PC-9 (cell line): ENCODE measurements around the gene ITM2C. TPM values are rescaled to one million over a fixed set of nuclear protein-coding genes. Genes with fewer than 3 reads are reported as not detected.

Experiments
- BruUV-seq: library from RNA; stranded (reverse); fragments of 400-500 nt; replicated peaks from 2 replicates; lab custom pipeline; 2021; lab: Mats Ljungman, UMichigan
- CTCF ChIA-PET: fragments of 300-600 bp; sonication (Branson Sonifier 250); formaldehyde crosslinking; loops from one replicate; lab custom pipeline; 2022; ENCODE audit warnings: antibody characterized with exemption; lab: Charles Lee
- POLR2A ChIA-PET: fragments of 300-600 bp; sonication (Branson Sonifier 250); formaldehyde crosslinking; loops from one replicate; lab custom pipeline; 2022; ENCODE audit warnings: antibody characterized with exemption; ENCODE audit not compliant: unreplicated experiment; lab: Charles Lee
- DNase-seq, 2 experiments: peaks; one replicate each; pipeline versions ENCODE4 v3.0.0 to v3.0.0-alpha.2; 2015 to 2022; ENCODE audit warnings: mixed read lengths in 1 of 2
- H2AFZ ChIP-seq: fragments of 200-600 bp; sonication (generic); 2 replicates; pipeline ENCODE4 v1.8.1; 2017; ENCODE audit warnings: antibody characterized with exemption
- H3F3A ChIP-seq: fragments of 200-600 bp; sonication (generic); 2 replicates; pipeline ENCODE4 v1.8.1; 2017; ENCODE audit warnings: antibody characterized with exemption, mild to moderate bottlenecking, low read depth; ENCODE audit not compliant: insufficient read depth
- H3K27ac ChIP-seq: fragments of 200-600 bp; sonication (generic); 2 replicates; pipeline ENCODE4 v1.6.1; 2016; ENCODE audit warnings: mixed run types
- H3K27me3 ChIP-seq: fragments of 200-600 bp; sonication (generic); 2 replicates; pipeline ENCODE4 v1.6.1; 2016; ENCODE audit warnings: low read depth, mixed run types; ENCODE audit not compliant: insufficient read depth
- H3K36me3 ChIP-seq: fragments of 200-600 bp; sonication (generic); 2 replicates; pipeline ENCODE4 v1.6.1; 2016; ENCODE audit warnings: low read depth, mixed run types
- H3K4me1 ChIP-seq: fragments of 200-600 bp; sonication (generic); replicated peaks from 2 replicates; pipeline ENCODE4 v1.6.1; 2016; ENCODE audit warnings: mixed run types; ENCODE audit not compliant: insufficient read depth
- H3K4me2 ChIP-seq: fragments of 200-600 bp; sonication (generic); 2 replicates; pipeline ENCODE4 v1.6.1; 2017; ENCODE audit warnings: mixed run types
- H3K4me3 ChIP-seq: fragments of 200-600 bp; sonication (generic); 2 replicates; pipeline ENCODE4 v1.6.1; 2016; ENCODE audit warnings: mixed run types
- H3K79me2 ChIP-seq: fragments of 200-600 bp; sonication (generic); 2 replicates; pipeline ENCODE4 v1.6.1; 2017; ENCODE audit warnings: low read depth, mixed run types
- H3K9me2 ChIP-seq: fragments of 200-600 bp; sonication (generic); 2 replicates; pipeline ENCODE4 v1.8.1; 2017; ENCODE audit warnings: mild to moderate bottlenecking; ENCODE audit not compliant: insufficient read depth
- H3K9me3 ChIP-seq: fragments of 200-600 bp; sonication (generic); 2 replicates; pipeline ENCODE4 v1.8.1; 2016; ENCODE audit warnings: low read depth; ENCODE audit not compliant: insufficient read depth
- H4K20me1 ChIP-seq: fragments of 200-600 bp; sonication (generic); 2 replicates; pipeline ENCODE4 v1.8.1; 2017; ENCODE audit not compliant: insufficient read depth
- CTCF ChIP-seq: fragments of 200-600 bp; sonication (generic); conservative IDR thresholded peaks from 2 replicates; pipeline ENCODE4 v1.6.1; 2017; ENCODE audit warnings: mixed run types, antibody characterized with exemption, mild to moderate bottlenecking, moderate library complexity
- EZH2 ChIP-seq: fragments of 200-600 bp; sonication (generic); IDR thresholded peaks from 2 replicates; pipeline ENCODE4 v1.8.0; 2017; ENCODE audit warnings: antibody characterized with exemption, low read depth
- intact Hi-C: fragments of 100-400 bp; cut with micrococcal nuclease; formaldehyde crosslinking; loops from one replicate; pipeline ENCODE4 v1.10.0; 2022; ENCODE audit not compliant: unreplicated experiment
- total RNA-seq: library from RNA; stranded (reverse); gene quantifications from 2 replicates; pipeline ENCODE4 v1.2.3, GENCODE V29; 2021

Gene ITM2C
- total RNA-seq, 1 experiment from 2014 or later: 76.0 TPM

GRCh38 chr2:230902180-230902899 is 37.6 kb downstream of the ITM2C start:
- peak in 1 of 2 experiments; percentile 43 for DNase-seq
- H3F3A ChIP-seq: no peaks in the 10 kb centered on the region
- no peaks in the 10 kb centered on the region for H4K20me1 ChIP-seq
- H3K4me2 ChIP-seq: no peak overlapping the region
- no peaks in the 10 kb centered on the region for H3K36me3 ChIP-seq
- H3K27ac ChIP-seq: no peak overlapping the region
- no peak overlapping the region for H2AFZ ChIP-seq
- no peaks in the 10 kb centered on the region for H3K9me2 ChIP-seq
- no peaks in the 10 kb centered on the region for H3K4me1 ChIP-seq
- ChIA-PET CTCF (no interaction called here), POLR2A (no interaction called here)
- TF ChIP-seq EZH2 (no peak), CTCF (peak; percentile 84)
- no peaks in the 10 kb centered on the region for H3K79me2 ChIP-seq
- intact Hi-C loops: loop anchor here (1.0 kb wide), 2 partner anchors 85 to 150 kb away; no protein-coding TSS in a partner anchor
- BruUV-seq: no TSS peak
- no peaks in the 10 kb centered on the region for H3K9me3 ChIP-seq
- H3K27me3 ChIP-seq: peaks cover 35% of the 10 kb centered on the region
- no peak overlapping the region for H3K4me3 ChIP-seq

GRCh38 chr2:230903231-230904150 is 38.7 kb downstream of the ITM2C start:
- 0 out of 2 replicates have a peak, but pooled peaks cover 4% of the 10 kb centered on the region for H3F3A ChIP-seq
- BruUV-seq: no TSS peak
- TF ChIP-seq EZH2 (no peak), CTCF (no peak)
- H4K20me1 ChIP-seq: no peaks in the 10 kb centered on the region
- H3K4me3 ChIP-seq: no peak overlapping the region
- H3K27me3 ChIP-seq: peaks cover 28% of the 10 kb centered on the region
- CTCF ChIA-PET: no interaction called here
- no peak overlapping the region for H3K27ac ChIP-seq
- no peak overlapping the region for H3K4me2 ChIP-seq
- no peaks in the 10 kb centered on the region for H3K79me2 ChIP-seq
- DNase-seq: no peak
- 0 out of 2 replicates have a peak, but pooled peaks cover 5% of the 10 kb centered on the region for H3K4me1 ChIP-seq
- intact Hi-C loops: no loop called here
- POLR2A ChIA-PET: no interaction called here
- H3K36me3 ChIP-seq: no peaks in the 10 kb centered on the region
- H2AFZ ChIP-seq: no peak overlapping the region
- H3K9me3 ChIP-seq: no peaks in the 10 kb centered on the region
- no peaks in the 10 kb centered on the region for H3K9me2 ChIP-seq

GRCh38 chr2:230904856-230905447 is 40.2 kb downstream of the ITM2C start:
- Histone ChIP-seq H4K20me1 (no peaks in the 10 kb centered on the region), H3K4me2 (no peak overlapping the region), H3K36me3 (no peaks in the 10 kb centered on the region), H3K4me1 (peaks cover 13% of the 10 kb centered on the region), H3K79me2 (no peaks in the 10 kb centered on the region), H2AFZ (no peak overlapping the region), H3K4me3 (no peak overlapping the region), H3K9me3 (no peaks in the 10 kb centered on the region), H3K27me3 (peaks cover 15% of the 10 kb centered on the region), H3K27ac (no peak overlapping the region), H3K9me2 (no peaks in the 10 kb centered on the region), H3F3A (0 out of 2 replicates have a peak, but pooled peaks cover 4% of the 10 kb centered on the region)
- ChIA-PET POLR2A (no interaction called here), CTCF (no interaction called here)
- BruUV-seq: no TSS peak
- intact Hi-C loops: no loop called here
- TF ChIP-seq EZH2: no peak
- TF ChIP-seq CTCF: no peak
- no peak for DNase-seq
